ENCODE data around the gene ARHGAP20. TPM values are rescaled to one million over a fixed set of nuclear protein-coding genes. Genes with fewer than 3 reads are reported as not detected.
"Not testable (repeated sequence)": the region's sequence is repeated elsewhere in the genome, so short reads cannot be mapped to it uniquely, and the experiment has no call there.

ARHGAP20 gene
- total RNA-seq, 4 donors from 2014 or later, result 1.4 to 4.8 (median 2.5) TPM

- TF ChIP-seq CTCF (IDR thresholded peaks at IDR 0.05) (no peak), POLR2A (IDR thresholded peaks at IDR 0.05) (no peak)
- no peaks in the 10 kb centered on the region for H3K27me3 ChIP-seq
- no peak for DNase-seq
- no peak overlapping the region for H3K4me3 ChIP-seq
- intact Hi-C loops (cut with DNase I), result no loop called here
- H3K36me3 ChIP-seq, result no peaks in the 10 kb centered on the region
- no peaks in the 10 kb centered on the region for H3K4me1 ChIP-seq
- 60 to 100% methylated on average over 1 to 2 of the region's 2 CpGs for WGBS, 2 donors
- H3K9me3 ChIP-seq, result no peaks in the 10 kb centered on the region
- no peak overlapping the region for H3K27ac ChIP-seq
Measured at GRCh38 chr11:110645253-110645652, 67.0 kb downstream of the ARHGAP20 start.

GRCh38 chr11:110634370-110634769, 77.9 kb downstream of the ARHGAP20 start:
- no peak overlapping the region for H3K4me3 ChIP-seq
- no peaks in the 10 kb centered on the region for H3K36me3 ChIP-seq
- H3K4me1 ChIP-seq, result no peaks in the 10 kb centered on the region
- intact Hi-C loops (cut with DNase I), result no loop called here
- DNase-seq, result no peak
- H3K9me3 ChIP-seq, result no peaks in the 10 kb centered on the region
- no peak overlapping the region for H3K27ac ChIP-seq
- no peaks in the 10 kb centered on the region for H3K27me3 ChIP-seq
- TF ChIP-seq POLR2A (IDR thresholded peaks at IDR 0.05) (no peak), CTCF (IDR thresholded peaks at IDR 0.05) (no peak)

GRCh38 chr11:110631551-110631950, 80.7 kb downstream of the ARHGAP20 start:
- Histone ChIP-seq H3K9me3 (no peaks in the 10 kb centered on the region), H3K27me3 (no peaks in the 10 kb centered on the region), H3K4me3 (no peak overlapping the region), H3K4me1 (no peaks in the 10 kb centered on the region), H3K27ac (no peak overlapping the region), H3K36me3 (no peaks in the 10 kb centered on the region)
- intact Hi-C loops (cut with DNase I), result no loop called here
- TF ChIP-seq POLR2A (IDR thresholded peaks at IDR 0.05) (no peak), CTCF (IDR thresholded peaks at IDR 0.05) (no peak)
- no peak for DNase-seq

- TF ChIP-seq CTCF (IDR thresholded peaks at IDR 0.05) (no peak), POLR2A (IDR thresholded peaks at IDR 0.05) (no peak)
- 66 to 85% methylated on average over 4 of the region's 4 CpGs for WGBS, 2 donors
- H3K4me1 ChIP-seq, result no peaks in the 10 kb centered on the region
- H3K27ac ChIP-seq, result no peak overlapping the region
- no peaks in the 10 kb centered on the region for H3K27me3 ChIP-seq
- H3K9me3 ChIP-seq, result no peaks in the 10 kb centered on the region
- H3K36me3 ChIP-seq, result no peaks in the 10 kb centered on the region
- no peak overlapping the region for H3K4me3 ChIP-seq
- intact Hi-C loops (cut with DNase I), result no loop called here
- no peak for DNase-seq
Measured at GRCh38 chr11:110629594-110629993, 82.6 kb downstream of the ARHGAP20 start.

- Histone ChIP-seq H3K9me3 (no peaks in the 10 kb centered on the region), H3K27ac (no peak overlapping the region), H3K36me3 (no peaks in the 10 kb centered on the region), H3K4me1 (no peaks in the 10 kb centered on the region), H3K4me3 (no peak overlapping the region), H3K27me3 (no peaks in the 10 kb centered on the region)
- intact Hi-C loops (cut with DNase I), result no loop called here
- DNase-seq, result no peak
- TF ChIP-seq POLR2A (IDR thresholded peaks at IDR 0.05) (no peak), CTCF (IDR thresholded peaks at IDR 0.05) (no peak)
- WGBS, 2 donors, result 0 to 91% methylated on average over 2 of the region's 2 CpGs
Measured at GRCh38 chr11:110621826-110622225, 90.4 kb downstream of the ARHGAP20 start.

- WGBS, 2 donors, result 95 to 100% methylated on average over 1 of the region's 1 CpG
- DNase-seq; H3K27ac ChIP-seq; H3K9me3 ChIP-seq; H3K27me3 ChIP-seq; H3K4me1 ChIP-seq; H3K36me3 ChIP-seq; H3K4me3 ChIP-seq; intact Hi-C loops (cut with DNase I): not testable (repeated sequence)
Measured at GRCh38 chr11:110619366-110619765, 92.9 kb downstream of the ARHGAP20 start.
